SK-N-SH (cell line): ENCODE data around the gene LYPD5. TPM values are rescaled to one million over a fixed set of nuclear protein-coding genes. Genes with fewer than 3 reads are reported as not detected.
A peak's percentile ranks its signal among the peaks of the same experiment; 100 is the strongest.

ENCODE experiments used
- CTCF ChIA-PET: fragments of 300-600, 350-600 bp; formaldehyde crosslinking; extraction: SDS; loops from one replicate; lab custom pipeline; 2021; lab: Yijun Ruan, JAX
- POLR2A ChIA-PET: fragments of 350-600 bp; sonication (Branson Sonifier 250); formaldehyde crosslinking; extraction: SDS; loops from one replicate; lab custom pipeline; 2020; ENCODE audit warnings: antibody characterized with exemption, inconsistent platforms; lab: Yijun Ruan, JAX
- DNase-seq: peaks from one replicate; pipeline ENCODE4 v3.0.0; 2012
- H2AFZ ChIP-seq: fragments of 200-600 bp; sonication (generic); 2 replicates; pipeline ENCODE4 v1.8.1; 2016; ENCODE audit warnings: antibody characterized with exemption, mild to moderate bottlenecking, low read depth
- H3F3A ChIP-seq: fragments of 200-600 bp; sonication (generic); replicated peaks from 2 replicates; pipeline ENCODE3; 2016; ENCODE audit warnings: antibody characterized with exemption, mild to moderate bottlenecking; ENCODE audit not compliant: insufficient read depth
- H3K27ac ChIP-seq, 2 experiments: fragments of 200-500 bp in 1 of 2; fragments of 200-600 bp in 1 of 2; sonication (Bioruptor generic) in 1 of 2; sonication (generic), shearing (Covaris generic) in 1 of 2; 2 replicates each; pipeline versions ENCODE4 v1.5.1 to v1.6.1; 2014 to 2016; ENCODE audit warnings: low read depth in 2 of 2, inconsistent platforms in 1 of 2, low read length in 1 of 2, mild to moderate bottlenecking in 1 of 2, mixed read lengths in 1 of 2
- H3K27me3 ChIP-seq: fragments of 200-600 bp; sonication (generic), shearing (Covaris generic); 2 replicates; pipeline ENCODE4 v1.6.1; 2016; ENCODE audit warnings: mixed run types; ENCODE audit not compliant: insufficient read depth
- H3K36me3 ChIP-seq, 2 experiments: fragments of 200-500 bp in 1 of 2; fragments of 200-600 bp in 1 of 2; sonication (Bioruptor generic) in 1 of 2; sonication (generic) in 1 of 2; replicated peaks in 1 of 2; 2 replicates each; pipeline versions ENCODE3 to v1.5.1; 2014 to 2016; ENCODE audit warnings: low read length in 1 of 2, mild to moderate bottlenecking in 1 of 2; ENCODE audit not compliant: insufficient read depth in 2 of 2, control insufficient read depth in 1 of 2
- H3K4me1 ChIP-seq, 2 experiments: fragments of 200-500 bp in 1 of 2; fragments of 200-600 bp in 1 of 2; sonication (Bioruptor generic) in 1 of 2; sonication (generic), shearing (Covaris generic) in 1 of 2; 2 replicates each; pipeline versions ENCODE4 v1.5.1 to v1.6.1; 2014 to 2016; ENCODE audit warnings: low read depth in 1 of 2, low read length in 1 of 2, mixed run types in 1 of 2; ENCODE audit not compliant: insufficient read depth in 2 of 2, control insufficient read depth in 1 of 2
- H3K4me2 ChIP-seq: fragments of 200-600 bp; sonication (generic), shearing (Covaris generic); 2 replicates; pipeline ENCODE4 v1.6.1; 2017; ENCODE audit warnings: mixed run types
- H3K4me3 ChIP-seq, 2 experiments: fragments of 200-500 bp in 1 of 2; fragments of 200-600 bp in 1 of 2; sonication (Bioruptor generic) in 1 of 2; sonication (generic), shearing (Covaris generic) in 1 of 2; 2 replicates each; pipeline versions ENCODE4 v1.5.1 to v1.8.1; 2014 to 2016; ENCODE audit warnings: low read depth in 2 of 2, inconsistent platforms in 1 of 2, low read length in 1 of 2, mild to moderate bottlenecking in 1 of 2, mixed read lengths in 1 of 2, moderate library complexity in 1 of 2
- H3K79me2 ChIP-seq: fragments of 200-600 bp; sonication (generic); 2 replicates; pipeline ENCODE4 v1.8.1; 2017; ENCODE audit warnings: mild to moderate bottlenecking; ENCODE audit not compliant: insufficient read depth
- H3K9ac ChIP-seq: fragments of 200-600 bp; sonication (generic); 2 replicates; pipeline ENCODE4 v1.6.1; 2017; ENCODE audit warnings: mixed run types
- H3K9me2 ChIP-seq: fragments of 200-600 bp; sonication (generic); 2 replicates; pipeline ENCODE4 v1.6.1; 2017; ENCODE audit warnings: mixed run types
- H3K9me3 ChIP-seq: fragments of 200-600 bp; sonication (generic); 2 replicates; pipeline ENCODE4 v1.6.1; 2017; ENCODE audit warnings: mixed run types, mild to moderate bottlenecking, moderate library complexity
- H4K20me1 ChIP-seq: fragments of 200-600 bp; sonication (generic); 2 replicates; pipeline ENCODE4 v1.6.1; 2017; ENCODE audit warnings: mild to moderate bottlenecking, mixed run types; ENCODE audit not compliant: insufficient read depth
- CHD2 ChIP-seq: fragments of 150-350 bp; IDR thresholded peaks from 2 replicates; pipeline ENCODE4 v1.6.1; 2018; ENCODE audit warnings: low read length; ENCODE audit not compliant: partially characterized antibody
- ELF1 ChIP-seq: IDR thresholded peaks from 2 replicates; pipeline ENCODE4 v1.4.0; 2012
- EZH2phosphoT487 ChIP-seq: fragments of 200-600 bp; sonication (generic); IDR thresholded peaks from 2 replicates; pipeline ENCODE4 v1.6.1; 2017; ENCODE audit warnings: low read depth, mixed run types, mild to moderate bottlenecking, antibody characterized with exemption, moderate library complexity, borderline replicate concordance
- FOXM1 ChIP-seq: IDR thresholded peaks from 2 replicates; pipeline ENCODE4 v1.4.0; 2012; ENCODE audit warnings: low read depth, mild to moderate bottlenecking
- MAX ChIP-seq: IDR thresholded peaks from 2 replicates; pipeline ENCODE4 v1.4.0; 2012; ENCODE audit warnings: low read depth
- MEF2A ChIP-seq: IDR thresholded peaks from 2 replicates; pipeline ENCODE4 v1.4.0; 2012; ENCODE audit warnings: low read depth, borderline replicate concordance
- NFIC ChIP-seq: IDR thresholded peaks from 2 replicates; pipeline ENCODE4 v1.4.0; 2012; ENCODE audit warnings: borderline replicate concordance
- NRF1 ChIP-seq: IDR thresholded peaks from 2 replicates; pipeline ENCODE4 v1.6.1; 2012; ENCODE audit warnings: low read depth, mild to moderate bottlenecking, low read length
- PBX3 ChIP-seq: IDR thresholded peaks from 2 replicates; pipeline ENCODE4; 2012
- RCOR1 ChIP-seq: fragments of 150-350 bp; IDR thresholded peaks from 2 replicates; pipeline ENCODE4 v1.6.1; 2017; ENCODE audit warnings: antibody characterized with exemption, low read length
- REST ChIP-seq: IDR thresholded peaks from 2 replicates; pipeline ENCODE4 v1.6.1; 2012; ENCODE audit warnings: mild to moderate bottlenecking, low read depth, low read length, moderate library complexity
- RFX5 ChIP-seq: IDR thresholded peaks from 2 replicates; pipeline ENCODE4 v1.6.1; 2012; ENCODE audit warnings: mild to moderate bottlenecking, improper control_type of control experiment, low read length
- RXRA ChIP-seq: IDR thresholded peaks from 2 replicates; pipeline ENCODE4 v1.4.0; 2012; ENCODE audit warnings: low read depth, mild to moderate bottlenecking, borderline replicate concordance
- SIN3A ChIP-seq: IDR thresholded peaks from 2 replicates; pipeline ENCODE4 v1.6.1; 2012; ENCODE audit warnings: low read depth, mild to moderate bottlenecking, low read length, moderate library complexity, borderline replicate concordance
- SMC3 ChIP-seq: IDR thresholded peaks from 2 replicates; pipeline ENCODE4 v1.6.1; 2012; ENCODE audit warnings: low read depth, low read length, improper control_type of control experiment
- TAF1 ChIP-seq: IDR thresholded peaks from 2 replicates; pipeline ENCODE4 v1.6.1; 2012; ENCODE audit warnings: low read depth, mild to moderate bottlenecking, low read length, moderate library complexity, borderline replicate concordance
- TCF12 ChIP-seq: IDR thresholded peaks from 2 replicates; pipeline ENCODE4 v1.4.0; 2012
- USF1 ChIP-seq: IDR thresholded peaks from 2 replicates; pipeline ENCODE4 v1.4.0; 2012; ENCODE audit warnings: low read depth, borderline replicate concordance
- USF2 ChIP-seq: fragments of 150-350 bp; IDR thresholded peaks from 2 replicates; pipeline ENCODE4 v1.6.1; 2017; ENCODE audit warnings: antibody characterized with exemption, low read length, low read depth, borderline replicate concordance
- YY1 ChIP-seq: IDR thresholded peaks from 2 replicates; pipeline ENCODE4 v1.4.0; 2012; ENCODE audit warnings: low read depth, mild to moderate bottlenecking
- WGBS: methylation state at CpG from one replicate; pipeline ENCODE4 v1.1.6; 2017; ENCODE audit warnings: low lambda C conversion rate; 5-methylcytosine and 5-hydroxymethylcytosine counted together
- polyA plus RNA-seq, 3 experiments: library from polyadenylated mRNA; depleted of rRNA; stranded (reverse); fragments of >200 nt; gene quantifications; 2 replicates each; pipeline ENCODE4 v1.2.3, GENCODE V29; 2012

LYPD5 gene
- polyA plus RNA-seq, 1 of the 3 experiments (the other 2 are of a cell fraction), result 0.13 TPM

GRCh38 chr19:43798546-43799409 is 3.5 kb downstream of the LYPD5 start:
- POLR2A ChIA-PET, result interaction anchor here (0.6 kb wide), 1 partner anchor 212 kb away, joined by 3 read pairs; no protein-coding TSS in a partner anchor

GRCh38 chr19:43798026-43798545 is 4.2 kb downstream of the LYPD5 start:
- WGBS, result 68% methylated on average over 4 of the region's 5 CpGs
- TF ChIP-seq MEF2A, result no peak
- TF ChIP-seq TCF12, result no peak
- no peak for TF ChIP-seq SIN3A
- no peak for TF ChIP-seq RCOR1
- no peak for TF ChIP-seq USF1
- no peak for TF ChIP-seq TAF1
- no peak for TF ChIP-seq NFIC
- TF ChIP-seq YY1, result no peak
- TF ChIP-seq REST, result no peak
- no peak for TF ChIP-seq FOXM1
- TF ChIP-seq PBX3, result no peak

More at GRCh38 chr19:43798546-43799409, 3.5 kb downstream of the LYPD5 start:
- H3K79me2 ChIP-seq, result no peaks in the 10 kb centered on the region
- CTCF ChIA-PET, result interaction anchor here (0.9 to 2.3 kb wide), 5 partner anchors 11 to 53 kb away, joined by 3 to 12 read pairs (median 5); no protein-coding TSS in a partner anchor
- peak overlapping the region; percentile 32 to 34 for H3K4me3 ChIP-seq
- peak overlapping the region; percentile 70 for H3K4me2 ChIP-seq
- WGBS, result 68% methylated on average over 28 of the region's 70 CpGs
- TF ChIP-seq USF2 (no peak), ELF1 (no peak), NRF1 (no peak), SIN3A (no peak), SMC3 (no peak), CHD2 (no peak), RFX5 (no peak), RXRA (no peak), MAX (no peak), EZH2phosphoT487 (no peak)
- no peak overlapping the region for H2AFZ ChIP-seq
- H3F3A ChIP-seq, result no peaks in the 10 kb centered on the region
- H3K9me2 ChIP-seq, result no peaks in the 10 kb centered on the region
- H3K36me3 ChIP-seq, result no peaks in the 10 kb centered on the region
- no peaks in the 10 kb centered on the region for H3K9me3 ChIP-seq
- H3K27me3 ChIP-seq, result peaks cover 18% of the 10 kb centered on the region; the same call in 1 of the 2 replicates
- H4K20me1 ChIP-seq, result no peaks in the 10 kb centered on the region
- H3K9ac ChIP-seq, result no peak overlapping the region
- peaks cover 0 to 7% of the 10 kb centered on the region in 2 experiments; a peak in 1 of 4 replicates for H3K4me1 ChIP-seq
- DNase-seq, result peak; percentile 65
- no peak overlapping the region for H3K27ac ChIP-seq

More at GRCh38 chr19:43798026-43798545, 4.2 kb downstream of the LYPD5 start:
- Histone ChIP-seq H3K27me3 (peaks cover 24% of the 10 kb centered on the region; the same call in 1 of the 2 replicates), H3K27ac (no peak overlapping the region), H3K4me2 (peak overlapping the region; percentile 70), H2AFZ (no peak overlapping the region), H3K9me3 (no peaks in the 10 kb centered on the region), H3K9me2 (no peaks in the 10 kb centered on the region), H3K4me3 (peak overlapping the region; percentile 32 to 34), H4K20me1 (no peaks in the 10 kb centered on the region), H3K79me2 (no peaks in the 10 kb centered on the region), H3K36me3 (no peaks in the 10 kb centered on the region), H3K4me1 (peaks cover 0 to 7% of the 10 kb centered on the region in 2 experiments; a peak in 1 of 4 replicates), H3F3A (no peaks in the 10 kb centered on the region), H3K9ac (no peak overlapping the region)
- DNase-seq, result no peak
- POLR2A ChIA-PET, result interaction anchor here (0.6 kb wide), 1 partner anchor 137 kb away, joined by 3 read pairs; the partner anchor contains the start of gene ZNF45
- CTCF ChIA-PET, result interaction anchor here (3.5 kb wide), 1 partner anchor 13 kb away, joined by 14 read pairs; no protein-coding TSS in a partner anchor
